ENCODE data around the gene DEFB123. TPM values are rescaled to one million over a fixed set of nuclear protein-coding genes. Genes with fewer than 3 reads are reported as not detected.
"Not testable (repeated sequence)": the region's sequence is repeated elsewhere in the genome, so short reads cannot be mapped to it uniquely, and the experiment has no call there.

The DEFB123 gene
- total RNA-seq, 4 donors from 2014 or later, result not detected

DNA sequence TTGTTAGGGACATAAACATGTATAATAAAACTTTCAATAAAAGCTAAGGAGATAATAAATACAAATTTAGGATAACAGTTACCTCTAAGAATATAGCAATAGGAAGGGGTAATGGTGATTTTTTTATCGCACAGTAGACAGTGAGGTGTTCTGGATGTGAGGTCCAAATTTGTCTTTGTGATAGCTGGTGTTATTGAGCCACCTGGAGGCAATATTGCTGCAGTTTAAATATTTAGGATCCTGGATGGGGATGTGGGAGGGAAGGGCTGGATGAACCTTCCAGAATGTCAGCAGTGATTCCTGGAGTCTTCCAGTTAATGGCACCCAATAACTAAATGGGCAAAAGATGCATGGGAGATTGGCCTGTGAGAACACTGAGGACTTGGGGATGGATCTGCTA, 13.9 kb downstream of the DEFB123 start:
- Histone ChIP-seq H3K9me3 (no peaks in the 10 kb centered on the region), H3K4me1 (no peaks in the 10 kb centered on the region), H3K36me3 (no peaks in the 10 kb centered on the region), H3K4me3 (no peak overlapping the region), H3K27me3 (peaks cover 0 to 18% (median 0%) of the 10 kb centered on the region in 4 donors), H3K27ac (replicated peaks in 1 of 4) (no peak overlapping the region)
- 93% methylated on average over 1 of the region's 1 CpG for WGBS
- no peak for DNase-seq (ENCODE audit: extremely low spot score)
- TF ChIP-seq POLR2A (IDR thresholded peaks at IDR 0.05; ENCODE audit: low read depth) (no peak), EP300 (IDR thresholded peaks at IDR 0.05) (no peak), CTCF (IDR thresholded peaks at IDR 0.05) (no peak), POLR2AphosphoS5 (IDR thresholded peaks at IDR 0.05) (no peak)
- intact Hi-C loops (cut with DNase I), result no loop called here

DNA sequence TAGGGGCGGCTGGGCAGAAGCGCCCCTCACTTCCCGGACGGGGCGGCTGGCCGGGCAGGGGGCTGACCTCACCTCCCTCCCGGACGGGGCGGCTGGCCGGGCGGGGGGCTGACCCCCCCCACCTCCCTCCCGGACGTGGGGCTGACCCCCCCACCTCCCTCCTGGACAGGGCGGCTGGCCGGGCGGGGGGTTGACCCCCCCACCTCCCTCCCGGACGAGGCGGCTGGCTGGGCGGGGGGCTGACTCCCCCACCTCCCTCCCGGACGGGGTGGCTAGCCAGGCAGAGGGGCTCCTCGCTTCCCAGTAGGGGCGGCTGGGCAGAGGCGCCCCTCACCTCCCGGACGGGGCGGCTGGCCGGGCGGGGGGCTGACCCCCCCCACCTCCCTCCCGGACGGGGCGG, 30.5 kb downstream of the DEFB123 start:
- DNase-seq (ENCODE audit: extremely low spot score); H3K36me3 ChIP-seq; H3K9me3 ChIP-seq; H3K4me3 ChIP-seq; H3K27ac ChIP-seq (replicated peaks in 1 of 4); intact Hi-C loops (cut with DNase I): not testable (repeated sequence)
- peaks cover 8 to 27% (median 21%) of the 10 kb centered on the region in 4 donors for H3K4me1 ChIP-seq
- no CpG with 5 or more reads among the region's 33 CpGs for WGBS
- H3K27me3 ChIP-seq, result peaks cover 0 to 12% (median 8%) of the 10 kb centered on the region in 4 donors

GRCh38 chr20:31472395-31473330, 32.2 kb downstream of the DEFB123 start:
- DNase-seq (ENCODE audit: extremely low spot score), result no peak
- Histone ChIP-seq H3K9me3 (no peaks in the 10 kb centered on the region), H3K4me1 (peaks cover 8 to 39% (median 23%) of the 10 kb centered on the region in 4 donors), H3K4me3 (no peak overlapping the region), H3K27ac (replicated peaks in 1 of 4) (peak overlapping the region in 1 of 4 donors; percentile 26), H3K27me3 (peaks cover 0 to 21% (median 8%) of the 10 kb centered on the region in 4 donors), H3K36me3 (no peaks in the 10 kb centered on the region)
- TF ChIP-seq CTCF (IDR thresholded peaks at IDR 0.05), result no peak
- intact Hi-C loops (cut with DNase I), result no loop called here
- WGBS, result 46% methylated on average over 8 of the region's 8 CpGs

DNA sequence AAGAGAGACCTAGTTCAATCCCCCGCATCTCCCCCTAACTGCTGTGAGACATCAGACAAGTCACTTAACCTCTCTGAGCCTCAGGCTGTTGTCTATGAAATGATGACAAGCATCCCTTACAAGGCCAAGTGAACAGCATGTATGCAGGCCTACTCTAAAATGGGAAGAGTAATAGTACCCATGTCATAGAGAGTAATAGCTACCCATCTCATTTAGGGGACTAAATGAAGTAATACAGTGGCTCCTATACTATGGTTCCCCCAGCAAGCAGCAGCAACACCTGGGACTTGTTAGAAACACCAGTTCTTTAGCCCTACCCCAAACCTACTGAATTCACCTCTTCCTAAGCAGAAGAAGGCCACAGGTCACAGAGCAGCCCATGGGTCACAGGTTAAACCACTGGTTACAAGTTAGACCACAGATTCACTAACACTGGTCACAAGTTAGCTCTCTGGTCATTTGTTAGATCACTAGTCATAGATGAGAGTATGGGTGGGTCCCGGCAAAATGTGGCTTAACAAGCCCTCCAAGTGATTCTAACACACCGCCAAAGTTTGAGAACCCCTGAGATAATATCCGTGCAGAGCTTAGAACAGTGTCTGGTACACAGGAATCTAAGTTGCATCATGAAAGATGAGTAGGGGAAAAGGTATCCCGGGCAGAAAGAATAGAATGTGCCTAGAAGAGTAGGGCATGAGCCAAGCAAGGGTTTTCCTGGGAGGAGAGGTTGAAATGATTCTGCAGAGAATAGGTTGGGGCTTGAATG, 33.1 kb downstream of the DEFB123 start:
- 85% methylated on average over 5 of the region's 5 CpGs for WGBS
- Histone ChIP-seq H3K27me3 (peaks cover 0 to 21% (median 8%) of the 10 kb centered on the region in 4 donors), H3K4me1 (peaks cover 8 to 39% (median 23%) of the 10 kb centered on the region in 4 donors), H3K36me3 (no peaks in the 10 kb centered on the region), H3K27ac (replicated peaks in 1 of 4) (peak overlapping the region in 1 of 4 donors; percentile 26), H3K9me3 (no peaks in the 10 kb centered on the region), H3K4me3 (no peak overlapping the region)
- no peak for DNase-seq (ENCODE audit: extremely low spot score)
- intact Hi-C loops (cut with DNase I), result no loop called here
- TF ChIP-seq EP300 (IDR thresholded peaks at IDR 0.05), result no peak
- TF ChIP-seq CTCF (IDR thresholded peaks at IDR 0.05), result no peak
- no peak for TF ChIP-seq POLR2AphosphoS5 (IDR thresholded peaks at IDR 0.05)
- no peak for TF ChIP-seq POLR2A (IDR thresholded peaks at IDR 0.05; ENCODE audit: low read depth)

DNA sequence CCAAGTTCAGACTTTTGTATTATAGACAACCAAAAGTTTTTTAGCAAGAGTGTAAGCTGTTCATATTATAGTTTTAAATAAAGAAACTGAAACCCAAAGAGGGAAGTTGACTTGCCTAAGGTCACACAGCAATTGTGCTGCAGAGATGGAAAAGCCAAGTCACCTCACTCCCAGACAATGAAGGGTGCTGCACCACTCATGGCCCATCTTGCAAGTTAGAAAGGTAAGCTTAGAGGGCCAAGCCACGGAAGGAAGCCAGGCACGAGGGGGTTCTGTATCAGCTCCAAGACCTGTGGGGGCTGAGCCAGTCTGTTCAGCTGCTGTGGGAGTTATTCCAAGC, 33.6 kb downstream of the DEFB123 start:
- peak overlapping the region in 1 of 4 donors; percentile 77 for H3K27ac ChIP-seq (replicated peaks in 1 of 4)
- peaks cover 0 to 21% (median 8%) of the 10 kb centered on the region in 4 donors for H3K27me3 ChIP-seq
- H3K9me3 ChIP-seq, result no peaks in the 10 kb centered on the region
- no peaks in the 10 kb centered on the region for H3K36me3 ChIP-seq
- intact Hi-C loops (cut with DNase I), result no loop called here
- no peak overlapping the region for H3K4me3 ChIP-seq
- H3K4me1 ChIP-seq, result peaks cover 8 to 39% (median 23%) of the 10 kb centered on the region in 4 donors
- TF ChIP-seq POLR2A (IDR thresholded peaks at IDR 0.05; ENCODE audit: low read depth) (no peak), EP300 (IDR thresholded peaks at IDR 0.05) (no peak), POLR2AphosphoS5 (IDR thresholded peaks at IDR 0.05) (no peak), CTCF (IDR thresholded peaks at IDR 0.05) (no peak)
- no peak for DNase-seq (ENCODE audit: extremely low spot score)
- 66% methylated on average over 2 of the region's 2 CpGs for WGBS

Measured in esophagus muscularis mucosa (tissue), 4 donors.